Breast epithelium (tissue), 3 donors: ENCODE data around the gene AMIGO1.

ENCODE experiments used
- CTCF ChIP-seq, 3 donors: fragments of 450-650 bp; IDR thresholded peaks; one replicate each; pipeline ENCODE4 v1.5.1; 2016 to 2017; ENCODE audit warnings: antibody characterized with exemption in 3 of 3, mild to moderate bottlenecking in 3 of 3, moderate library complexity in 3 of 3
- POLR2A ChIP-seq: fragments of 450-650 bp; IDR thresholded peaks from one replicate; pipeline ENCODE4 v1.6.1; 2016; ENCODE audit warnings: antibody characterized with exemption, mild to moderate bottlenecking, moderate library complexity

- no peak for TF ChIP-seq POLR2A
- TF ChIP-seq CTCF (IDR thresholded peaks at IDR 0.05), result no peak
These were observed 27.9 kb downstream of the AMIGO1 start for GRCh38 chr1:109481646-109482045.
